Cardiac fibroblast (primary cell): ENCODE measurements around the gene NXPE2.
"Not testable (repeated sequence)": the region's sequence is repeated elsewhere in the genome, so short reads cannot be mapped to it uniquely, and the experiment has no call there.

Experiments used
- DNase-seq, 2 donors: peaks; one replicate each; pipeline versions ENCODE4 v3.0.0 to v3.0.0-alpha.2; 2010; ENCODE audit warnings: low read depth in 2 of 2
- H3K4me3 ChIP-seq, 2 donors: replicated peaks in 1 of 2; 1 replicate in 1 of 2; 2 replicates in 1 of 2; pipeline ENCODE4 v1.5.1; 2011; ENCODE audit warnings: low read depth in 2 of 2, low read length in 2 of 2, mild to moderate bottlenecking in 2 of 2, moderate library complexity in 1 of 2
- CTCF ChIP-seq: IDR thresholded peaks from one replicate; pipeline ENCODE4 v1.5.1; 2011; ENCODE audit warnings: low read depth, mild to moderate bottlenecking, low read length, inconsistent platforms

Gene NXPE2

GRCh38 chr11:114678125-114679036 lies at the start of gene NXPE2:
TSS of gene NXPE2 (plus strand) at chr11:114678527. CDS start at chr11:114678576, 49 bp downstream.
- no peak within 1 kb of the TSS for H3K4me3 ChIP-seq
- TF ChIP-seq CTCF, result no peak
- peak in 1 of 2 donors; percentile 17 for DNase-seq

- not testable (repeated sequence) for DNase-seq, H3K4me3 ChIP-seq
Observed at GRCh38 chr11:114631445-114631965, 46.8 kb upstream of the NXPE2 start.

GRCh38 chr11:114639440-114639839 lies 38.9 kb upstream of the NXPE2 start:
- not testable (repeated sequence) for H3K4me3 ChIP-seq, DNase-seq

GRCh38 chr11:114650661-114651060 lies 27.7 kb upstream of the NXPE2 start:
- no peak for TF ChIP-seq CTCF
- no peak overlapping the region for H3K4me3 ChIP-seq
- no peak for DNase-seq

GRCh38 chr11:114651145-114651718 lies 27.1 kb upstream of the NXPE2 start:
- TF ChIP-seq CTCF, result no peak
- H3K4me3 ChIP-seq, result no peak overlapping the region
- no peak for DNase-seq

GRCh38 chr11:114653148-114653547 lies 25.2 kb upstream of the NXPE2 start:
- no peak overlapping the region for H3K4me3 ChIP-seq
- no peak for DNase-seq
- TF ChIP-seq CTCF, result no peak

- no peak for DNase-seq
- H3K4me3 ChIP-seq, result no peak overlapping the region
- no peak for TF ChIP-seq CTCF
Observed at GRCh38 chr11:114664641-114665040, 13.7 kb upstream of the NXPE2 start.
